Pulmonary artery endothelial cell (primary cell): ENCODE measurements around the gene TMEM108. TPM values are rescaled to one million over a fixed set of nuclear protein-coding genes. Genes with fewer than 3 reads are reported as not detected.

Source experiments
- DNase-seq: peaks from one replicate; pipeline ENCODE4 v3.0.0-alpha.2; 2011; ENCODE audit warnings: low read depth, low spot score
- total RNA-seq: library from RNA; depleted of rRNA; stranded (reverse); fragments of >200 nt; gene quantifications from 2 replicates; pipeline ENCODE4 v1.2.3, GENCODE V29; 2014

Gene TMEM108
- total RNA-seq, 1 donor from 2014 or later, result 0.40 TPM

DNA sequence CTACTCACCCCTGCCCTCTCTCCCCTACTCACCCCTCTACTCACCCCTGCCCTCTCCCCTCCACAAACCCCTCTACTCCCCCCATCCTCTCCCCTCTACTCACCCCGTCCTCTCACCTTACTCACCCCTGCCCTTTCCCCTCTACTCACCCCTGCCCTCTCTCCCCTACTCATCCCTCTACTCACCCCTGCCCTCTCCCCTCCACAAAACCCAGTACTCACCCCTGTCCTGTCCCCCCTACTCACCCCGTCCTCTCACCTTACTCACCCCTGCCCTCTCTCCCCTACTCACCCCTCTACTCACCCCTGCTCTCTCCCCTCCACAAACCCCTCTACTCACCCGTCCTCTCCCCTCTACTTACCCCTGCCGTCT, 375.8 kb downstream of the TMEM108 start:
- no peak for DNase-seq

DNA sequence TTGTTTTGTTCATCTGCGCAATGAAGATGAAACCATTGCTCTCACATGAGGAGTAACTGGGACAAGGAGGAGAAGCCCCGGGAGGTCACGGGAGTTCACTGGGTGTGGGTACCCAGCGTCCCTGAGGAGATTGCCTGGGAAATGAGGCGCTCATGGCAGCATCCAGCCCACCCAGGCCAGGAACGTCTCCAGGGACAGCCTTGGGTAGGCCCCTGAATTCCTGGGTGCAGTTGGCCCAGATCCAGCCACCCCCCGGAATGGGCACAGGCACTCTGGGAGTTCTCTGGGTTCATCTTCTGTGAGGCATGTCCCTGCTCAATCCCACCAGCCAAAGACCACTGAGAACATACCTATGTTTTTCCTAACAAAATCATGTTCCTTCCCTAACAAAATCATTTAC, 380.2 kb downstream of the TMEM108 start:
- no peak for DNase-seq

DNA sequence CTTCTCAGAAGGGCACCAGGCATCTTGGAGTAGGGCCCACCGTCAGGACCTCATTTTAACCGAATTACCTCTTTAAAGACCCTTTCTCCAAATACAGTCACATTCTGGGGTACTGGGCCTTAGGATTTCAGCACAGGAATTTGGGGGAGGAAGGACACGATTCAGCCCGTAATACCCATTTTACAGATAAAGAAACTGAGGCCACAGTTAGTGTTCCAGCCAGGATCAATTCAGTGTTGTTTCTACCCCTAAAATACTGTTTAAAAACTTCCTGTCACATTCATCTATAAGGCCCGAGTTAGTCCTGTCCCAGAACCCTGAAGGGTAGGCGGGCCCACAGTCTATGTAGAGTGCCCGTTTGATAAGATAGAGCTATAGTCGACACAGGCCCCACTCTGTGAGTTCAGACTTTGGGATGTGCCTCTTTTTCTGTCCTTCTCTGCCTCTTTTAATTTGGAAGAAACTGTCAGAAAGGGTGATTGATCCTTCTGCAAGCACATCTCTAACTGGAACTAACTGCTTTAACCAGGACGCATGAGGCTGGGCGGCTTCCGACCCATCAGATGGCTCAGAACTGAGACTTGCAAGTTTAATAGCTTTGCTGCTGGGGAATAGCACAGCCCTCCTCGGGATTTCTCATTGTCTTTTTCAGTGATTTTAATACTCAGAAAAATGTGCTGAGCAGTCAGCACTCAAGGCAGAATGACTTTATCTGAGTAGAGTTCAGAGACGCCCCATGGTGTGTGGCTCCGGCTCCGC, 381.1 kb downstream of the TMEM108 start:
- no peak for DNase-seq

DNA sequence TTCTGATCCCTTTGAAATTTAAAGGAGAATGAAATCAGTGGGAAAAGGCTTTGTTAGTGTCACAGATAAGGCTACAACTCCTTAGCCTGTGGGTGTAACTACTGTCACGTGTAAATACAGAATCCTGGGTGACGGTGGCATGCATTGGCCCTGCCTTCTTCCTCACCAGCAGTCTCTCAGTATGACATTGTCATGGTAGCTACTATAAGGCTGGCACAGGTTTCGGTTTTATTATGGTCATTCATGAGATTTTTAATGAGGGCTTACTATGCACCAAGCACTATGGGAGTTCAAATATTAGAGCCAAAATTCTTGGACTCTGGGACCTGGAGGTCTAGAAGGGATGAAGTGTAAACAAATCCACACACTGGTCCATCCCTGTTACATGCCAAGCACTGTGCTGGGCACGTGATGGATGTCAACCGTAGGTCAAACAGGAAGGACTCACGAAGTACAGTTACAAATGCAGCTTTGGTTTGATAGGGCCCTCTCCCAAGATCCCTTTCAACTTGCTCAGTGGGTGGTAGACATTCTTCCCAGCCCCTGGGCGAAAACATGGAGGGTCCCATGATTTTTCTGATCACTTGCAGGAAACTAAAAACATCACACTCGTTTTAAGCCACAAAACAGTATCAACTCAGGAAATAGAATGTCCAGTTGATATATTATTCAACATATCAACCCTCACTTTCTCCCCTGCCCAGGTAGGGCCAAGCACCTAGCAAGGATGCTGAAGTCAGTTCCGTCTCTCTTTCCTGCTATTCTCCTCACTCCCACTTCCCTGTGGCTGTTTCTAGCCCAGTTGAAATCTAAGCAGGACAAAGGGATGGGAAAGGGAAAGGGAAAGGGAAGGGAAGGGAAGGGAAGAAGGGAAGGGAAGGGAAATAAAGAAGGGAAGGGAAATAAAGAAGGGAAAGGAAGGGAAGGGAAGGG, 387.0 kb downstream of the TMEM108 start:
- DNase-seq, result no peak

DNA sequence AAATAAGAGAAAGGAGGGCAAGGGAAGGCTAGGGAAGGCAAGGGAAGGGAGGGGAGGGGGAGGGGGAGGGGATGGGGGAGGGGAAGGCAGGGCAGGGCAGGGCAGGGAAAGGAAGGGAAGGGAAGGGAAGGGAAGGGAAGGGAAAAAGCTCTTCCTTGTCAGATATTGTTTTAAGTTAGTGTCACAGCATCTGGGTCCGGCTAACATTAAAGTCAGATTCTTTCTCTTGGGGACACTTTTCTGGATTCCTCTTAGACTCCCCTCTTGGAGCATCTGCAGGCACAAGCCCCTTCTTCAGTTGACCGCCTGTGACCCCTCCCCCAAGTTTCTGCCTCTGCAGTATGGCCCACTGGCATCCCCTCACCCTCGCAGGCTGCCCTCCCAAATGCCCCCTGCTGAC, 387.7 kb downstream of the TMEM108 start:
- DNase-seq, result no peak

DNA sequence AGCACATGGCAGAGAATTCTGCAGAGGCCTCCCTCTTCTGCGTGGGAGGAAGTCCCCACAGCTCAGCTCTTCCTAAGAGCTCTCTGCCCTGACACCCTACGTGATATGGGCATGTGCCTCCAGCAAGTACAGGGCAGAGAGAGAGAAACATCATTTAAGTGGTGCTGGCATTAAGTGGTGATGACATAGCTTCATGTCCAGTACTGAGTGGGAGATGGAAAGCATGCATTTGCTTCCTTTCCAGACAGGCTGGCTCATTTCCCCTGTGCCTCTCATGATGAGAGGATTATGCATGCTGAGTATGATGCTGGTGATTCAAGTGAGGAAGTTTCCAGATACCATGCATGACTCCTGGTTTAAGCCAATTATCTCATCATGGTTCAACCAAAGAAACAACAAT, 388.5 kb downstream of the TMEM108 start:
- no peak for DNase-seq

DNA sequence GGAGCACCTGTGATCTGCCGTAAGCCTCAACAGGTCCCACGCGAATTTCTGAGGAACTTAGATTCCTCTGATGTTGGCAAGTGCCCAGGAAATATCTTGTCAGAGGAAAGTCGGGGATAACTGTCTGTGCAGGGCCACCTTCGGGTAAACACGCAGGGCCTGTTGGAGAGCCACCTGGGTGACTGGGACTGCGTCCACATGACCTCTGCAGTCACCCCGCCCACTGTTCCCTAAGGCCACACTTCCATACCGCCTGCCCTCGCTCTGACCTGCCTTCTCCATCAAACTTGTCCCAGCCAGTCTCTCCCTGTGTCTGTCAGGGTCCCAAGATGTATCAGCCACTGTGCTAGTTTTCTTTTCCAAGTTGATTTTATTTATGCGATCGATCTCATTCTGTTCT, 390.4 kb downstream of the TMEM108 start:
- no peak for DNase-seq

DNA sequence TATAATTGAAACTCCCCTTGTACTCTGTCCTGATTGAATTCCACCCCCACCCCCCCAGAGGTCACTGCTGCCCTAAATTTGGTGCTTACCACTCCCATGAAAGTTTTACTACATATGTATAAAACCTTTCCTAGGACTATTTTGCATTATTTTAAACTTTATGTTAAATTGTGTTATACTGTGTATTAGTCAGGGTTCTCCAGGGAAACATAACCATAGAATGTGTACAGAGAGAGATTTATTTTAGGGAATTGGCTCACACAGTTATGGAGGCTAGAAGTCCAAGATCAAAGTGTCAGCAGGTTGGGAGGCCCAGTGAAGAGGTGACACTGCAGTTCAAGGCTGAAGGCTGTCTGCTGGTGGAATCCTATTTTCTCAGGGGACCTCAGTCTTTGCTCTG, 390.9 kb downstream of the TMEM108 start:
- DNase-seq, result no peak

DNA sequence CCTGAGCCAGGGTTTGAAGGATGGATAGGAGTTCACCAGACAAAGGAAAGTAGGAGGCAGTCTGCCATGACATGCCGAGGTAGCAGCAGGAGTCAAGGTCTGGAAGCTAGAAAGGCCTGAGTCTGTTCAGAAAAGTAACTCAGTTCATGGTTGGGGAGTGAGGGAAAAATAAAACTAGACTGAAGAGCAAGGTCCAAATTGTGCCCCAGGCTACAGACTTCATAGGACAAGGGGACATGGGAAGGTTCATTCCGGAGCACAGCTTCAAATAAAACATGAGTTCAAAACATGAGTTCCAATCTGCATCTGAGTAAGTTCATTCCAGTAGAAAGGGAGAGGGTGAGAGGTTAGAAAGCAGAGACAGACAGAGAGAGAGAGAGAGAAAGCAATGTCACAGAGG, 401.4 kb downstream of the TMEM108 start:
- no peak for DNase-seq

DNA sequence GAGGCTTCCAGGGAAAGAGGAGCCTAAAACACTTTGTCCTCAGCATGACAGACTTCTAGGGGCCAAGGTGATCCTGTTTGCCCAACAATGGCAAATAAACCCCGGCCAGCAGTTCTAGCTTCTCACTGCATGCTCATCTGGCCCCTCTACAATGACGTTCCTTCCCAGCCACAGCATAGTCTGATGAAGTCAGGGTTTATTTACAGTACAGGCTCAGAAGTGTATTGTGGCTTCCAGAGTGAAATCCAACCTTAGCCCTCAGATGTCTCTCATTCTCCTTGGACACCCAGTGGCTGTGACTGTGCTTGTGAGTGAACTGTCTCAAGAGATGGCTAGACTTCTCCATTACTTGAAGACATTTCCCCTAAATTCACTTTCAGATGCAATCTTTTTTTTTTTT, 402.5 kb downstream of the TMEM108 start:
- no peak for DNase-seq

DNA sequence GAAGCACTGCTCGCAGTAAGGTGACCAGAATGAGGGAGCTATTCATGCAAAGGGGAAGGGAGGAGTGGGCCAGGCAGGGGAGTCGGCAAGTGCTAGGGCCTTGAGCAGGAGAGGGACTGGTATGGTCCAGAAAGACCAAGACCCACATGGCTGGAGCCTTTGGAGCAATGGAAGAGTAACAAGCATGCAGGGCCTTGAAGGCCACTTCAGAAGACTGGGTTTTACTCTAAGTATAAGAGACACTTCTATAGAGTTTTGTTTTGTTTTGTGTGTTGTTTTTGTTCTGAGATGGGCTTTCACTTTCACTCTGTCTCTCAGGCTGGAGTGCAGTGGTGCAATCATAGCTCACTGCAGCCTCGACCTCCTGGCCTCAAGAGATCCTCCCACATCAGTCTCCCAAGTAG, 403.7 kb downstream of the TMEM108 start:
- no peak for DNase-seq

DNA sequence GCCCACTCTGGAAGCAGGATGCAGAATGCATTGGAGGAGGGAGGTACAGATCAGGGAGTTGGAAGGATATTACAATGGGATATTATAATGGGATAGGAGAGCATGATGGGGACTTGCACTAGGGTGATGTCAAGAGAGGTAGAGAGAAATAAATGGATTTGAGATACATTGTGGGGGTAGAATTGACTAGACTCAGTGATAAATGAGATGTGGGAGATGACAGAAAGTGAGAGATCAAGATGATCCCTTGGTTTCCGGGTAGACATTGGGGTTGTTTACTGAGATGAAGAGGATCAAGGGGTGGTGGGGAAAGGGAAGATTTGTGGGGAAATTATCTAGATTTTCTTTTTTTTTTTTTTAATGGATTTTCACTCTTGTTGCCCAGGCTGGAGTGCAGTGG, 404.3 kb downstream of the TMEM108 start:
- DNase-seq, result no peak

DNA sequence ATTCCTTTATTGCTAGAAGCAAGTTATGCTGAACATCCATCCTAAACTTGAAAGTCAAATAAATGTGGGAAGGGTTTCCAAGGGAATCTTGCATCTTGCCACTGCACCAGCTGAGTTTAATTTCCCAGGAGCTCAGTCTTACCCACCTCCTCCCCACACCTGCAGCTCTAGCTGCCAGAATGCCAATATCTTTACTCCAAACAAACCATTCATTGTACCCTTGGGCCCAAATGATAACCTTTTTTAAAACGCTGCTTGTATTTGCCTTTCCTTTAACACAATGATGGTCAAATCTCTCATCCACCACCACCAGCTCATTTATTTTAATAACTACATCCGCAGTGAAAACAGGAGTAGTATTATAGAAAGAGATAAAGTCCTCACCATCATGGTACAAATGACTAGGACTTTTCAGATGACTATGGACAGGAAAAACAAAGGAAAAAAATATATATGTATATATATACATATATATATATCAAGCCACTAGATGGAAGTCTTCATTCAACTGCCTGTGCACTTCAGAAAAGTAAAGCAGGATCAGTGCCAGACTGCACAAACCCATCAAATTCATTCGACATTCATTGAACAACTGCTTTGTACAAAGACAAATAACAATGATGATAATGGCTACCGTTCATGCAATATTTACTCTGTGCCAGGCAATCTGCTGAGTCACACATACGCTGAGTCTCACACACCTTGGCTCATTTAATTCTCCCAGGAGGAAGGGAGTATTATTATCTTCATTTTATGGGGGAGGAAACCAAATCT, 405.6 kb downstream of the TMEM108 start:
- no peak for DNase-seq

DNA sequence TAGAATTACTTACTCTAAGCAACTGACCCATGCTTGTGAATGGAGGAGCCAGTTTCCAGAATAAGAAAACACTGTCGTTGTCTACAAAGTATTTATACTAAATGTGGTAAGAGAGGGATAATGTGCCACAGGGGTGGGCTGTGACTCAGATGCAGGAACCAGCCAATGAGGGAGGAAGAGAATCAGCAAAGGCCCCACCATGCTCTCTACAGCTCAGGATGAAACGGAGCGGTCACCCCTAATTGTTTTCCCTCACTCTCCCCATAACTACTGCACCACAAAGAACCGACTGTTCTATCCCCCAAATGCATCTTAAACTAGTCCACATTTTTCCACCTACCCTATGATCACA, 406.2 kb downstream of the TMEM108 start:
- DNase-seq, result no peak

DNA sequence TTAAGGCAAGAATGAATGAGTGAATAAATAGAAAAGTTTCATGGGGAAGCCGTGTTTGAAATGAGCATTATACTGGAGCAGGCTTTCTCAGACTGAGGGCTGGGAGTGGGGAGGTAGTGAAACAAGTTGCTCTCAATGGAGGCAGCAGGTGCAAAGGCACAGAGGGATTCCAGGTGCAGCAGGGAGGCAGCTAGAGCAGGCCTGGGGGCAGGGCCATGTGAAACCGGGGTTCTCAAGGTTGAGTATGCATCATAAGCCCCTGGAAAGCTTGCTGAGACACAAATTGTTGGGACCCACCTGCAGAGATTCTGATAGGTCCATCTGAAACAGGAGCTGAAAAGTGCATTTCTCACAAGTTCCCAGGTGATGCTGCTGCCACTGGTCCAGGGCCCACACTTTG, 406.9 kb downstream of the TMEM108 start:
- no peak for DNase-seq
